HepG2 (cell line): ENCODE results near the gene TOP1. TPM values are rescaled to one million over a fixed set of nuclear protein-coding genes. Genes with fewer than 3 reads are reported as not detected.

Experiments
- GLI4 ChIP-seq: sonication (generic); formaldehyde crosslinking; IDR thresholded peaks from 2 replicates; pipeline ENCODE4 v1.5.1; 2020; ENCODE audit warnings: missing genetic modification reagents, mild to moderate bottlenecking, moderate library complexity, borderline replicate concordance
- GPN1 ChIP-seq: sonication (generic); formaldehyde crosslinking; IDR thresholded peaks from 2 replicates; pipeline ENCODE4 v1.5.1; 2020; ENCODE audit warnings: missing genetic modification reagents, borderline replicate concordance
- IKZF1 ChIP-seq: fragments of 450-650 bp; IDR thresholded peaks from 2 replicates; pipeline ENCODE4 v1.7.1; 2016
- MAF1 ChIP-seq: sonication (generic); formaldehyde crosslinking; IDR thresholded peaks from 2 replicates; pipeline ENCODE4 v1.5.0; 2020; ENCODE audit warnings: missing genetic modification reagents, borderline replicate concordance
- MIXL1 ChIP-seq: IDR thresholded peaks from 2 replicates; pipeline ENCODE4 v1.6.1; 2016
- MXI1 ChIP-seq: IDR thresholded peaks from 3 replicates; pipeline ENCODE4 v1.6.1; 2012; ENCODE audit warnings: low read depth, low read length, inconsistent platforms, borderline replicate concordance
- NFKBIZ ChIP-seq: IDR thresholded peaks from 2 replicates; pipeline ENCODE4 v1.6.1; 2018; ENCODE audit warnings: missing genetic modification reagents, missing compliant biosample characterization
- SP140L ChIP-seq: sonication (generic); formaldehyde crosslinking; IDR thresholded peaks from 2 replicates; pipeline ENCODE4 v1.4.0; 2020; ENCODE audit warnings: missing genetic modification reagents, borderline replicate concordance
- ZBTB3 ChIP-seq: sonication (generic); formaldehyde crosslinking; IDR thresholded peaks from 2 replicates; pipeline ENCODE4 v1.4.0; 2020; ENCODE audit warnings: low read depth, mild to moderate bottlenecking, moderate library complexity, missing genetic modification reagents, borderline replicate concordance
- ZFYVE20 ChIP-seq: sonication (generic); formaldehyde crosslinking; IDR thresholded peaks from 2 replicates; pipeline ENCODE4 v1.8.0; 2023; ENCODE audit warnings: low read depth, mild to moderate bottlenecking, moderate library complexity, missing genetic modification reagents, borderline replicate concordance
- ZNF224 ChIP-seq: sonication (generic); formaldehyde crosslinking; IDR thresholded peaks from 2 replicates; pipeline ENCODE4 v1.5.0; 2020; ENCODE audit warnings: mild to moderate bottlenecking, missing genetic modification reagents
- ZNF747 ChIP-seq: sonication (generic); formaldehyde crosslinking; IDR thresholded peaks from 2 replicates; pipeline ENCODE4 v1.8.1; 2023; ENCODE audit warnings: missing genetic modification reagents, mild to moderate bottlenecking, borderline replicate concordance
- ZNF761 ChIP-seq: sonication (generic); formaldehyde crosslinking; conservative IDR thresholded peaks from 2 replicates; pipeline ENCODE4 v1.4.0; 2020; ENCODE audit warnings: mild to moderate bottlenecking, missing genetic modification reagents
- polyA plus RNA-seq, 8 experiments: library from polyadenylated mRNA; depleted of rRNA in 3 of 8; stranded (reverse) in 7 of 8; unstranded in 1 of 8; fragments of >200 nt; fragmentation: Illumina TruSeq in 4 of 8; extraction: Trizol in 4 of 8; gene quantifications; 2 replicates each; pipeline versions ENCODE4 v1.2.1 to v1.2.3, GENCODE V29; 2011 to 2016; ENCODE audit warnings: low read depth in 4 of 8, missing spikeins in 1 of 8, mixed read lengths in 1 of 8; ENCODE audit not compliant: insufficient read depth in 1 of 8
- total RNA-seq, 5 experiments: library from RNA; depleted of rRNA; stranded (reverse); fragments of >200 nt; fragmentation: Illumina TruSeq; extraction: Trizol; gene quantifications; 2 replicates each; pipeline ENCODE4 v1.2.3, GENCODE V29; 2016; ENCODE audit warnings: low read depth in 1 of 5
- TF ChIP-seq, protein P1 (sequence below): sonication (generic); formaldehyde crosslinking; IDR thresholded peaks from 2 replicates; pipeline ENCODE4 v1.9.0; 2021; ENCODE audit warnings: missing genetic modification reagents, borderline replicate concordance
- TF ChIP-seq, protein P2 (sequence below): sonication (generic); formaldehyde crosslinking; IDR thresholded peaks from 2 replicates; pipeline ENCODE4 v1.8.0; 2023; ENCODE audit warnings: mild to moderate bottlenecking, missing genetic modification reagents
- TF ChIP-seq, protein P3 (sequence below): sonication (generic); formaldehyde crosslinking; IDR thresholded peaks from 2 replicates; pipeline ENCODE4 v1.4.0; 2020; ENCODE audit warnings: missing genetic modification reagents
- TF ChIP-seq, protein P4 (sequence below): sonication (generic); formaldehyde crosslinking; IDR thresholded peaks from 2 replicates; pipeline ENCODE4 v1.8.0; 2022; ENCODE audit warnings: low read depth, missing genetic modification reagents
- TF ChIP-seq, protein P5 (sequence below): sonication (generic); formaldehyde crosslinking; IDR thresholded peaks from 2 replicates; pipeline ENCODE4 v1.4.0; 2020; ENCODE audit warnings: mild to moderate bottlenecking, missing genetic modification reagents
- TF ChIP-seq, protein P6 (sequence below): IDR thresholded peaks from 2 replicates; pipeline ENCODE4 v1.6.1; 2016; ENCODE audit warnings: low read depth, missing genetic modification reagents, missing compliant biosample characterization

TOP1 gene
- total and polyA plus RNA-seq, 2 of the 13 experiments (the other 11 are each of a cell fraction or from before 2014, with no cell fraction given) = 10.2 to 19.4 TPM

DNA sequence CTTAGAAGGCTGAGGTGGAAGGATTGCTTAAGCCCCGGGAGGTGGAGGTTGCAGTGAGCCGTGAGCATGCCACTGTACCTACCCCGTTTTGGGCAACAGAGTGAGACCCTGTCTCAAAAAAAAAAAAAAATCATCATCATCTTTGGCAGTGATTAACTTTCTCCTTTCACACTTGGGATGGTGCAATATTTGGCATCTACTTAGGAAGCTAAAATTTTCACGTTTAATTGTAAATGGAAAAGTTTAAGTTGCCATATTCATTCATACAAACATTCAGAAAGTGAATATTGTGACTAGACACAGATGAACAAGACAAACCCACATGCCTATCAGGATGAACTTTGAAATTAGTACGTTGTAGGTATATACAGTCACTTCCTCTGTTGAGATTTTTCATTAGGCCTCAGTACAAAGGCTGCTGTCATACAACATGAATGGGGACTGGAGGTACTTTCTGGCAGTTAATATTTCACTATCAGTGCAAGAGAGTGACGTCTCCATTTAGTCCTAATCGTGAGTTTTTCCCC is 10.3 kb downstream of the TOP1 start (continued):
- TF ChIP-seq, protein P1, sequence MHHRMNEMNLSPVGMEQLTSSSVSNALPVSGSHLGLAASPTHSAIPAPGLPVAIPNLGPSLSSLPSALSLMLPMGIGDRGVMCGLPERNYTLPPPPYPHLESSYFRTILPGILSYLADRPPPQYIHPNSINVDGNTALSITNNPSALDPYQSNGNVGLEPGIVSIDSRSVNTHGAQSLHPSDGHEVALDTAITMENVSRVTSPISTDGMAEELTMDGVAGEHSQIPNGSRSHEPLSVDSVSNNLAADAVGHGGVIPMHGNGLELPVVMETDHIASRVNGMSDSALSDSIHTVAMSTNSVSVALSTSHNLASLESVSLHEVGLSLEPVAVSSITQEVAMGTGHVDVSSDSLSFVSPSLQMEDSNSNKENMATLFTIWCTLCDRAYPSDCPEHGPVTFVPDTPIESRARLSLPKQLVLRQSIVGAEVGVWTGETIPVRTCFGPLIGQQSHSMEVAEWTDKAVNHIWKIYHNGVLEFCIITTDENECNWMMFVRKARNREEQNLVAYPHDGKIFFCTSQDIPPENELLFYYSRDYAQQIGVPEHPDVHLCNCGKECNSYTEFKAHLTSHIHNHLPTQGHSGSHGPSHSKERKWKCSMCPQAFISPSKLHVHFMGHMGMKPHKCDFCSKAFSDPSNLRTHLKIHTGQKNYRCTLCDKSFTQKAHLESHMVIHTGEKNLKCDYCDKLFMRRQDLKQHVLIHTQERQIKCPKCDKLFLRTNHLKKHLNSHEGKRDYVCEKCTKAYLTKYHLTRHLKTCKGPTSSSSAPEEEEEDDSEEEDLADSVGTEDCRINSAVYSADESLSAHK (CRISPR knock-in tag) = no peak
- TF ChIP-seq, protein P2, sequence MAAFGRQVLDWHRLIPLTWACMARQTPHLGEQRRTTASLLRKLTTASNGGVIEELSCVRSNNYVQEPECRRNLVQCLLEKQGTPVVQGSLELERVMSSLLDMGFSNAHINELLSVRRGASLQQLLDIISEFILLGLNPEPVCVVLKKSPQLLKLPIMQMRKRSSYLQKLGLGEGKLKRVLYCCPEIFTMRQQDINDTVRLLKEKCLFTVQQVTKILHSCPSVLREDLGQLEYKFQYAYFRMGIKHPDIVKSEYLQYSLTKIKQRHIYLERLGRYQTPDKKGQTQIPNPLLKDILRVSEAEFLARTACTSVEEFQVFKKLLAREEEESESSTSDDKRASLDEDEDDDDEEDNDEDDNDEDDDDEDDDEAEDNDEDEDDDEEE (CRISPR knock-in tag) = no peak
- TF ChIP-seq ZNF761 (CRISPR knock-in tag) (no peak; the same call in 1 of the 2 replicates), ZFYVE20 (CRISPR knock-in tag) (no peak), ZNF224 (CRISPR knock-in tag) (peak; percentile 81; the same call in 1 of the 2 replicates), NFKBIZ (peak; percentile 69), GPN1 (CRISPR knock-in tag) (no peak), ZBTB3 (CRISPR knock-in tag) (no peak; the same call in 1 of the 2 replicates), MXI1 (peak; percentile 79; the same call in 1 of the 3 replicates), ZNF747 (CRISPR knock-in tag) (peak; percentile 24; the same call in 1 of the 2 replicates), SP140L (CRISPR knock-in tag) (no peak), MAF1 (CRISPR knock-in tag) (no peak), GLI4 (CRISPR knock-in tag) (no peak), MIXL1 (CRISPR knock-in tag) (peak; percentile 97), IKZF1 (no peak)
- TF ChIP-seq, protein P3, sequence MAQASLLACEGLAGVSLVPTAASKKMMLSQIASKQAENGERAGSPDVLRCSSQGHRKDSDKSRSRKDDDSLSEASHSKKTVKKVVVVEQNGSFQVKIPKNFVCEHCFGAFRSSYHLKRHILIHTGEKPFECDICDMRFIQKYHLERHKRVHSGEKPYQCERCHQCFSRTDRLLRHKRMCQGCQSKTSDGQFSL = no peak
- TF ChIP-seq, protein P4, sequence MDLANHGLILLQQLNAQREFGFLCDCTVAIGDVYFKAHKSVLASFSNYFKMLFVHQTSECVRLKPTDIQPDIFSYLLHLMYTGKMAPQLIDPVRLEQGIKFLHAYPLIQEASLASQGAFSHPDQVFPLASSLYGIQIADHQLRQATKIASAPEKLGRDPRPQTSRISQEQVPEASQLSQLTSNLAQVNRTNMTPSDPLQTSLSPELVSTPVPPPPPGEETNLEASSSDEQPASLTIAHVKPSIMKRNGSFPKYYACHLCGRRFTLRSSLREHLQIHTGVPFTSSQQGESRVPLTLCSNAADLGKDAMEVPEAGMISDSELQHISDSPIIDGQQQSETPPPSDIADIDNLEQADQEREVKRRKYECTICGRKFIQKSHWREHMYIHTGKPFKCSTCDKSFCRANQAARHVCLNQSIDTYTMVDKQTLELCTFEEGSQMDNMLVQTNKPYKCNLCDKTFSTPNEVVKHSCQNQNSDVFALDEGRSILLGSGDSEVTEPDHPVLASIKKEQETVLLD (CRISPR knock-in tag) = no peak
- TF ChIP-seq, protein P5, sequence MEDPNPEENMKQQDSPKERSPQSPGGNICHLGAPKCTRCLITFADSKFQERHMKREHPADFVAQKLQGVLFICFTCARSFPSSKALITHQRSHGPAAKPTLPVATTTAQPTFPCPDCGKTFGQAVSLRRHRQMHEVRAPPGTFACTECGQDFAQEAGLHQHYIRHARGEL = no peak
- TF ChIP-seq, protein P6, sequence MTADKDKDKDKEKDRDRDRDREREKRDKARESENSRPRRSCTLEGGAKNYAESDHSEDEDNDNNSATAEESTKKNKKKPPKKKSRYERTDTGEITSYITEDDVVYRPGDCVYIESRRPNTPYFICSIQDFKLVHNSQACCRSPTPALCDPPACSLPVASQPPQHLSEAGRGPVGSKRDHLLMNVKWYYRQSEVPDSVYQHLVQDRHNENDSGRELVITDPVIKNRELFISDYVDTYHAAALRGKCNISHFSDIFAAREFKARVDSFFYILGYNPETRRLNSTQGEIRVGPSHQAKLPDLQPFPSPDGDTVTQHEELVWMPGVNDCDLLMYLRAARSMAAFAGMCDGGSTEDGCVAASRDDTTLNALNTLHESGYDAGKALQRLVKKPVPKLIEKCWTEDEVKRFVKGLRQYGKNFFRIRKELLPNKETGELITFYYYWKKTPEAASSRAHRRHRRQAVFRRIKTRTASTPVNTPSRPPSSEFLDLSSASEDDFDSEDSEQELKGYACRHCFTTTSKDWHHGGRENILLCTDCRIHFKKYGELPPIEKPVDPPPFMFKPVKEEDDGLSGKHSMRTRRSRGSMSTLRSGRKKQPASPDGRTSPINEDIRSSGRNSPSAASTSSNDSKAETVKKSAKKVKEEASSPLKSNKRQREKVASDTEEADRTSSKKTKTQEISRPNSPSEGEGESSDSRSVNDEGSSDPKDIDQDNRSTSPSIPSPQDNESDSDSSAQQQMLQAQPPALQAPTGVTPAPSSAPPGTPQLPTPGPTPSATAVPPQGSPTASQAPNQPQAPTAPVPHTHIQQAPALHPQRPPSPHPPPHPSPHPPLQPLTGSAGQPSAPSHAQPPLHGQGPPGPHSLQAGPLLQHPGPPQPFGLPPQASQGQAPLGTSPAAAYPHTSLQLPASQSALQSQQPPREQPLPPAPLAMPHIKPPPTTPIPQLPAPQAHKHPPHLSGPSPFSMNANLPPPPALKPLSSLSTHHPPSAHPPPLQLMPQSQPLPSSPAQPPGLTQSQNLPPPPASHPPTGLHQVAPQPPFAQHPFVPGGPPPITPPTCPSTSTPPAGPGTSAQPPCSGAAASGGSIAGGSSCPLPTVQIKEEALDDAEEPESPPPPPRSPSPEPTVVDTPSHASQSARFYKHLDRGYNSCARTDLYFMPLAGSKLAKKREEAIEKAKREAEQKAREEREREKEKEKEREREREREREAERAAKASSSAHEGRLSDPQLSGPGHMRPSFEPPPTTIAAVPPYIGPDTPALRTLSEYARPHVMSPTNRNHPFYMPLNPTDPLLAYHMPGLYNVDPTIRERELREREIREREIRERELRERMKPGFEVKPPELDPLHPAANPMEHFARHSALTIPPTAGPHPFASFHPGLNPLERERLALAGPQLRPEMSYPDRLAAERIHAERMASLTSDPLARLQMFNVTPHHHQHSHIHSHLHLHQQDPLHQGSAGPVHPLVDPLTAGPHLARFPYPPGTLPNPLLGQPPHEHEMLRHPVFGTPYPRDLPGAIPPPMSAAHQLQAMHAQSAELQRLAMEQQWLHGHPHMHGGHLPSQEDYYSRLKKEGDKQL (CRISPR knock-in tag) = no peak
